ENCODE results near the gene MYH9.

DNA sequence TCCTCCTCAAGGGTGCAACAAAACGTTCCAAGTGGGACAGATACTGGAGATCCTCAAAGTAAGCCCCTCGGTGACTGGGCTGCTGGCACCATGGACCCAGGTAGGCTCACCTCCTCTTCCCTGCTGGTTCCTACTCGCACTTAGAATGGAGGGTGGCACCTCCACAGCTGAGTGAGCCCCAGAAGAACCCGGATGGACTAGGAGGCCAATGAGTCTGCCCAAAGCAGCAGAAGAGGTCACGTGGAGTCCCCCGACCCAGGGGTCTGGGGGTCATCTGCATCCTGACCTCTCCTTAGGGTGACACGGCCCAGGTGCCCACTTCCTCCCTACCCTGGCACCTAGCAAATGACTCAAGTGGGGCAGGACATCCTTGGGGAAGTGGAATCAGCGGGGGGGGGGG lies 130.5 kb downstream of the MYH9 start:
- TF ChIP-seq, protein P1, sequence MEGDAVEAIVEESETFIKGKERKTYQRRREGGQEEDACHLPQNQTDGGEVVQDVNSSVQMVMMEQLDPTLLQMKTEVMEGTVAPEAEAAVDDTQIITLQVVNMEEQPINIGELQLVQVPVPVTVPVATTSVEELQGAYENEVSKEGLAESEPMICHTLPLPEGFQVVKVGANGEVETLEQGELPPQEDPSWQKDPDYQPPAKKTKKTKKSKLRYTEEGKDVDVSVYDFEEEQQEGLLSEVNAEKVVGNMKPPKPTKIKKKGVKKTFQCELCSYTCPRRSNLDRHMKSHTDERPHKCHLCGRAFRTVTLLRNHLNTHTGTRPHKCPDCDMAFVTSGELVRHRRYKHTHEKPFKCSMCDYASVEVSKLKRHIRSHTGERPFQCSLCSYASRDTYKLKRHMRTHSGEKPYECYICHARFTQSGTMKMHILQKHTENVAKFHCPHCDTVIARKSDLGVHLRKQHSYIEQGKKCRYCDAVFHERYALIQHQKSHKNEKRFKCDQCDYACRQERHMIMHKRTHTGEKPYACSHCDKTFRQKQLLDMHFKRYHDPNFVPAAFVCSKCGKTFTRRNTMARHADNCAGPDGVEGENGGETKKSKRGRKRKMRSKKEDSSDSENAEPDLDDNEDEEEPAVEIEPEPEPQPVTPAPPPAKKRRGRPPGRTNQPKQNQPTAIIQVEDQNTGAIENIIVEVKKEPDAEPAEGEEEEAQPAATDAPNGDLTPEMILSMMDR (IDR thresholded peaks at IDR 0.05; ENCODE audit: insufficient read depth, low read length, poor library complexity, severe bottlenecking) = no peak
- TF ChIP-seq EZH2phosphoT487 (conservative IDR thresholded peaks at IDR 0.05; ENCODE audit: low read length) = no peak

All from SU-DHL-6 (cell line).